Stimulated activated CD8-positive, alpha-beta memory T cell treated with anti-CD3 and anti-CD28 coated beads, Interleukin-4, amount 100 ng/mL, for 24 hours (primary cell): ENCODE data around the gene CLDN22.
"Not testable (repeated sequence)": the region's sequence is repeated elsewhere in the genome, so short reads cannot be mapped to it uniquely, and the experiment has no call there.

Source experiments
- DNase-seq: peaks from one replicate; pipeline ENCODE4 v3.0.0-alpha.2; 2020; ENCODE audit warnings: low read depth

Gene CLDN22

DNA sequence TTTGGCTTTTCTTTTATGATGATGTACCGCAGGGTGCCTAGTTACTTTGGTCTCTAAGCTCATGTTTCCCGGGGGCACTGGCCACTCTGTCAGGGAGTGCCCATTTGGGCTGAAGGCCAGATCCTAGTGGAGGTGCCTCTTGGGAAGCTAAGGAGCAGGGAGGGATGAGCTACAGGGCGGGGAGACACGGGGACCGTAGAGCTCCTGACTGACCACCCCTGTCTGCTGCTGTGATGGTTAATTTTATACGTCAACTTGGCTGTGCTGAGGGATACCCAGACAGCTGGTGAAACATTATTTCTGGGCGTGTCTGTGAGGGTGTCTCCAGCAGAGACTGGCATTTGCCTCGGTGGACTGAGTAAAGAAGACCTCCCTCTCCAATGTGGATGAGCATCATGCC is 27.1 kb upstream of the CLDN22 start:
- DNase-seq: no peak

DNA sequence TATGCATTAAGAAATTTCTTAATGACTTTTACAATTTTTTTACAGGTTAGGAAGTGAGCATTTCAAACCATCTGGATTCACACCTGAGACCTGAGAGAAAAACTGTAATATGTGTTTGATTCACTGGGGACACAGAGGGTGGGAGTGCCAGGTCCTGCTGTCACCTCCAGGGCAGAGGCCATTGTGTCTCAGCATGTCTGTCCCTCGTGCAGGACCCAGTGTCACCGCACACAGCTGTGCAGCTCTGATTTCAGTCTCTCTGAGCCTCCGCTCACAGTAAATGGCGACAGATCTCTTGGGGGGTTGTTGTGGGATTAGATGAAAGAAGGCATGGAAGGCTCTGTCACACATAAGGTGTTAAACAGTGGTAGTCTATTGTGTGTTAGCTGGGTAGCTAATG is 25.2 kb upstream of the CLDN22 start:
- DNase-seq: no peak

DNA sequence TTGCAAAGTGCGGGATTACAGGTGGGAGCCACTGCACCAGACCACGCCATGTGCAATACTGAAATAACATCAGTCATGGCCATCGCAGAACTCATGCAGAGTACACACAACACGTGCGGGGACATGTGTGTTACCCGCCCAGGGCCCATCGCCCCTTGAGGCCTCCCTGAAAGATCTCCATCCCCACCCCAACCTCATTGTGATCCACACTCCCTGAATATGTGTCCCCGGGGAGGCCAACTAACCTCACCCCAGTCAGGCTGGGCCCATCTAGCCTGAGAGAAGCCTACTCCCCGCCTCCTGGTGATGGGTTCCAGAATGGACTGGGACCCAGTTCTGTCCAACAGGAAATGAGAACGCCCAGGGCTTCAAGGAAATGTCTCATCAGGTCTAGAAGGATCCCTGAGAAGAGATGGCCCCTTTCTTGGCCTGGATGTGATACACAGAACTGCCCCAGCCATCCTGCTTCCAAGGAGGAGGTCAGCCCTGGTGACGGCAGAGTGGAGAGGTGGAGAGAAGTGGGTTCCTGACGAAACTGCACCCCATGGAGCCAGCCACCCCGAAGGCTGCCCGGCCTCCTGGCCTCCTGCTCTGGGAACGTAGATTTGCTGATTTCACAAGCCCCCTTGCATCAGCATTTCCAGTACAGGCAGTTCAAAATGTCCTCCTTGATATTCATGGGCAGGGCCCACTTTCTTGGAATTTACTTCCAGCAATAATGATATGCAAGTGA is 24.6 kb upstream of the CLDN22 start:
- DNase-seq: no peak

DNA sequence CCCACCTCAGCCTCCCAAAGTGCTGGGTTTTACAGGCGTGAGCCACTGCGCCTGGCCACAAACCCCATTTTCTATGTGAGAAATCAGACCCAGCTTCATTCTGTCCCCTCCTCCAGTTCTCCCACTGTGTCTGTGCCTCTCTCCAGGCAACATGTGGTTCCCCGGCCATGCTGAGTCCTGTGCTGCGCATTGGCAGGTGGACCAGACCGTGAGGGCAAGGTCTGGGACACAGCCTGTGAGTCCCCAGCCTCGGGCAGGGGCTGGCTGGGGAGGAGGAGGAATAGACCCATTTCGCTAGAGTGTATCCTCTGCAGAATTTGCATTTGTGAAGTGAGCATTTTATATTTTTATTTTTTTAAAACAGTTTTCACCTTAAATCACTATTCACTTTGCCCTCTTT is 23.7 kb upstream of the CLDN22 start:
- DNase-seq: no peak

DNA sequence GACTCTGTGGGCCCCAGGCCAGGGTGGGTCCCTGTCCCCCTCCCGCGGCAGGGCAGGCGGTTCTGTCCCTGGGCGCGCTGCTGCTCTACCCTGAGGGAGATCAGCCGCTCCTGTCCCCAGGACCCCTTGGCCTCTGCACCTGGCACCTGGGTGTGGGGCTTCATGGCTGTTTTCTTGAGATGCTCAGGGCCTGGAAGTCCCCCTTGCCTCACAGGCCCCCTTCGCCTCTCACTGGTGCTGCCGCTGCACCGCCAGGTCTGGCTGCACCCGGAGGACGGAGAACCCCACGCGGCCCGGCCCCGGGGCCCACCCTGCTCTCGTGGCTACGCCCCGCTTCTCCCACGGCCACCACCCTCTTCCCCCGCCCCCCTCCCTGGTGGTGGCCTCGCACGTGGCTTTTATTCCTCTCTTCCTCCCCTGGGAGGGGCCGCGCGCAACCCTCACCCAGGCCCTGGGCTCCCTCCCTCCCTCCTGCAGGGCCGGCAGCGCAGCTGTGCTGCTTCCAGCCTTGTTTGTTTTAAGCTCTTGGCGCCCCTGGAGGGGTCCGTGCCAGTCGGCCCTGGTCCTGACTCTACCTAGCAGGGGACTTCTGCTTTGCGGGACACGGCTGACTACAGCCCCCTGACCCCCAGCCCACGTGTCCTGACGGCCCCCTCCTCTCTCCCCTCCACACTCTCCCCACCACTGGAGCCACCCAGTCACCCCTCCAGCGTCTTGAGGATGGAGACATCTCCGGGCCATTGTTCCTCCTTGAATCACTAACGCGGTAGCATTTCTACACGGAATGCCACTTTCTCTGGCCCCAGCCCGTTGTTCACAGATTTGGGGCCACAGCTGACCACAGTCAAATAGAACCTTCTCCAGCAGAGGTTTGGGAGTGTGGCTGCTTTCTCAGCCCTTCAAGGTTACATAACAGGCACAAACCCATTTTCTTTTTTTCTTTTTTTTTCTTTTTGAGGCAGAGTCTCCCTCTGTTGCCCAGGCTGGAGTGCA is 22.8 kb upstream of the CLDN22 start:
- DNase-seq: no peak

DNA sequence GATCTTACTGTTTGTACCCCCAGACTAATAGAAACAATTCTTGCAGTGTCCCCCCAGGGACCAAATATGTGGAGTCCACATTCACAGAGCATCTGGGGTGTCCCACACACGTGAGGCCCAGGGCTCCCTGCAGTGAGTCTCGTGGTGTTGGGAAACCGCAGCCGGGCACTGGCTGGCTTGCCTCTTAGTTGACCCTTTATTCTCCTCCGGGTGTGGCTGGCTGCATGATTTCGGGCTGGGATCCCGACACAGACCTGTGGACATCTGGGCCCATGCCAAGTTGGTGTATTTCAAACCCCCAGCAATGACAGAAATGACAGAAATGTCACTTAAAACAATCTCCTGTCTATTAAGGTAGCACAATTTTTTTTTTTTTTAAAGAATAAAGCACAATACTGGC is 17.8 kb upstream of the CLDN22 start:
- DNase-seq: no peak

DNA sequence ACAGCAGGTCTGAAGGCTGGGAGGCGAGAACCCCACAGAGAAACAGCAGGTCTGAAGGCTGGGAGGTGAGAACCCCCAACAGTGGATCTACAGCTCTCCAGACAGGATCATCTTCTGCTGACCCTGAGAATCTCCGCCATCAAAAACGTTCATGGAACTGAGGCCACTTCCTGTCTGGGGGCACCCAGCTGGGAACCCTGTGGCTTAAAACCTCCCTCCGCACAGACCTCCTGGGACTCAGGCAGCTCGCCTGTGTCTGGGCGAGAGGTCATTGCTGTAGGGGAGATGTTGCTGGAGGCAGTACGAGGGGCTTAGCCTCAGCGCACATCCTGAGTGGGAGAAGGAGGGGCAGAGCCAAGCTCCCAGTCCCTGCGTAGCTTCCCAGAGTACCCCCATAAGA is 17.3 kb upstream of the CLDN22 start:
- no peak for DNase-seq

DNA sequence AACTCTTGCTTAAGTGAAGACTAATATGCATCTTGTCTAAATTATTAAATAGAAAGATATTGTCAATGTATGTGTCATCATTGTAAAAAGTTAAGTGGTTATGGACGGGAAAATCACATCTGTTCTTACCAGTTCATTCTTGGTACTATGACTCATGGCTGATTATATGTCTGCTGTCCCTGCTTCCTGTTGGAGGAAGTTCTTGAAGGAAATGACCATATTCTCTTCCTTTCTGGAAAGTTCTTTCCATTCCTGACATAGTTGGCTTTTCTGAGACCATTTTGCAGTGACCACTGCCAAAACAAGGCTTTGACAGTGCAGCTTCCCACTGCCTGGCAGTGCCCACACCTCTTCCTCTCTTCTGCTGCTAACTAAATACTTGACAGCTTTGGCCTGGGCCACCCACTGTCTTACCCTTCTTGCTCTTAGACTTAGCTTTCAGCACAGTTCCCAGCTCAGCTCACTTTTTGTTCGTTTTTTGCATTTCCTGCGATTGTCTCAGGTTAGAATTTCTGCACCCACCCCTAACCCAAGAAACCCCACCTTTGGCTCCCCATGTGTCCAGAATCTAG is 15.4 kb upstream of the CLDN22 start:
- DNase-seq: no peak

DNA sequence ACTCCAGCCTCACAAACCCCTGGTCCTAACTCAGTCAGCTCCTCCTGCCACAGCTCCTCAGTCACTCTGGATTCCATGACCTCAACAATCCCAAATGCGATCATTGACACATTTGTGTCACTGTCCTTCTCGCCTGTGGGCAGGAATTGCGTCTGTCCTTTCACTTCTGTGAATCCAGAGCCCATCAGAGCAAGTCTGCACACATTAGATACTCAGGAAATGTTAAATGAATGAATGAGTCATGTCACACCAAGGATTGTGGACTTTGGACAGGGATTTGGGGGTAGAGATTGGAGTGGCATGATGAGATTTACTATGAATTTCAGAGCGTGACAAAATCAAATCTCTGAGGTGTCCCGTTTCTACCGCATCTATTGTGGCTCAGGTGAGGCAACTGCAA is 13.9 kb upstream of the CLDN22 start:
- DNase-seq: no peak

DNA sequence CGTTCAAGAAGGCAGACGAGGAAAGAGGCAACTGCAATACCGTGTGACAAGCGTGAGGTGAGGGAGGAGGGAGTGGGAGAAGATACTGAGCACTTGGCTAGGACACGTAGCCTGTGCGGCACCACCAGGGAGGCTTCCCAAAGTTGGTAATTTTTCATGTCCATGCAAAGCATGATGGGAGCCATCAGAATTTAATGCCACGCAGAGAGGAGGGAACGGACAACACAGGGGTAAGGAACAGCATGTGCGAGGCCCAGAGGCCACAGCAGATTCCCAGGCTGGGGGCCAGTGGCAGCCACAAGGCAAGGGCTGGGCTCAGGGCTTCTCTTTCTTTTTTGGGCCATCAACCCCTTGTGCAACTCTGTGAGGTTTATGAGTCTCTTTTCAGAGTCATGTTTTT is 13.1 kb upstream of the CLDN22 start:
- no peak for DNase-seq

DNA sequence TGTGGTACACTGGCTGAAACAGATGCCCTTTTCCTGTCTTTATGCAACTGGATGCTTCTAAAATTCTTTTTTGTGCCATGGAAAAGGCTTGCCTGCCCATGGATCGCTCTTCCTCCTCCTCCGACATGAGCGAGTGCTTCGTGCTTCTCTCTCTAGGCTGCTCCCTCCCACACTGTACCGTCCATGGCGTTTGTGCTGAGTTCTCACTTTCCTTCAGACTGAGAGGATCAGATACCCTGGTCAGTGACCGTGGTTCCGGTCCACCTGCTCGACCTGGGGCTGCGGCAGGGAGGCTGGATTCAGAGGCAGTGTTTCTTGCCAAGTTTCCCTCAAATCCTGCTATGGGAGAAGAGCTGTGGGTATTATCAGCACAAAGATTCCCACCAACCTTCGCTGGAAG is 12.4 kb upstream of the CLDN22 start:
- no peak for DNase-seq

- no peak for DNase-seq
Observed at GRCh38 chr4:183330841-183331240, 10.8 kb upstream of the CLDN22 start.

- DNase-seq: no peak
Observed at GRCh38 chr4:183329954-183330742, 10.1 kb upstream of the CLDN22 start.

GRCh38 chr4:183329244-183329643 is 9.2 kb upstream of the CLDN22 start:
- no peak for DNase-seq

DNA sequence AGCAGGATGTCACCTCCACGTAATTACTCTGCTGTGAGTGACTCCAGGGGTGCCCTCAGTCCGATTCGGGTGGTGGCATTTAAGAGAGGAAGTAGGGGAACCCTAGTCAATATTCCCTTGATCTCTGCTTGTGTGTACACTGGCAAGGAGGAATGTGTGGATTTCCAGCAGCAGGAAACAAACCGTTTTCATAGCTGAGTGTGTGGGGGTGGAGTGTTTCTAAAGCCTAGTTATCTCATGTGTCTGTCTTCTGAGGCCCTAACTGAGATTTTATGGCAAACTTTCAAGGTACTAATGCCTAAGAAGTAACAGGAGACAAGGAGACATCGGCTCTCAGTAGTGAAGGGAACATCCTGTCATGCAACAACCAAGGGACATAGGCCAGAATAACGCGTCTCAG is 8.8 kb upstream of the CLDN22 start:
- no peak for DNase-seq

DNA sequence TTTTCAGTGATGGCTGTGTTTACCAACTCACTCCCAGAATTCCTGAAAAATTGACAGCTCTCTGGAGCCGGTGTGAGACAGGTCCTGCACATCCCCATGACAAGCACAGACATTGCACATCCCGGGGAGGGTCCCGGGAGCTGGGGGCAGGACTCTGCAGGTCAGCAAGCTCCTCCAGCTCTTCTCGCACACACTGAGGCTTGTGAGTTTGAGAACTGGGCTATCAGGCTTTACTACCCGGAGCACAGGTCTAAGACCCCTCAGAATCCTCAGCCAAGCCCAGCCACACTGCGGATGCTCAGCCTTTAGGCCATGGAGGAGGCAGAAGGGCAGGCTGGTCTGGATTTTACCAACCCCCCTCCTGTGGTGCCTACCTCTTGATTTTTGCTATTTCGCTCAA is 7.8 kb upstream of the CLDN22 start:
- DNase-seq: no peak

GRCh38 chr4:183326853-183327252 is 6.8 kb upstream of the CLDN22 start:
- DNase-seq: no peak

- not testable (repeated sequence) for DNase-seq
Observed at GRCh38 chr4:183326387-183326786, 6.3 kb upstream of the CLDN22 start.

DNA sequence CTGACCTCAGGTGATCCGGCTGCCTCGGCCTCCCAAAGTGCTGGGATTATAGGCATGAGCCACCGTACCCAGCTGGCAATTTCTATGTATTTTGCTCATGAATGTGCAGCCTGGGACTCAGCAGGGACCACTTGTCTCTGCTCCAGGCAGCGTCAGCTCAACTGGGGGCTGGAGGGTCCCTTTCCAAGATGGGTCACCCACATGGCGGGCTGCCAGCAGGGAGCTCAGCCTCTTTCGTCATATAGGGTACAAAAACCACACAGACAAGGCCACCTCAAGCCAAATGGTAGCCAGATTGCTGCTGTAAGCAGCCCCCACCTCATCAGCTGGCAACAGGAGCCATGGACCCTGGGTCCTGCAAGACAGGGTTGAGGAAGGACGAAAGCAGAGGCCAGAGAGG is 4.5 kb upstream of the CLDN22 start:
- no peak for DNase-seq

- not testable (repeated sequence) for DNase-seq
Observed at GRCh38 chr4:183324056-183324455, 4.0 kb upstream of the CLDN22 start.

DNA sequence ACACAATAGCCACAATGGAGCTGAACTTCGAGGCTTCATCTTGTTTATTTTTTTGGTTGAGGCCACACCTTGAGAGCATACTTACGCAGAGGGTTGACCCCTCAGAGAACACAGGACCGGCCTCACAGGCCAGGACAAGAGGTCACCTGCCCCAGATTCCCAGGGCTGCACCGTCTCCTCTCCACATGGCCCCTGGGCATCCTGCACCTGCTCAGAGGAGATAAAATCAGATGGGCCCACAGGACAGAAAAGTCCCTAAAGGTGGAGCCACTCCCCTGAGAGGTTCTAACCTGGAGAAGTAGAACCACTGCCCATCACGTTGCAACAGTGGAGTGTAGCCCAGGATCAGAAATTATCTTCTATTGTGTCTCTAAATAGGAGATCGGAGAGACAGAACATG is 3.2 kb upstream of the CLDN22 start:
- no peak for DNase-seq

- no peak for DNase-seq
Observed at GRCh38 chr4:183322326-183322725, 2.2 kb upstream of the CLDN22 start, which contains the start of gene CLDN24. Gene CLDN24 (minus strand): TSS chr4:183322426. CDS start chr4:183322426, 0 bp downstream.
